GM12873 (cell line): ENCODE results near the gene SH3BGRL3.
A peak's percentile ranks its signal among the peaks of the same experiment; 100 is the strongest.

Source experiments
- TF ChIP-seq, protein P1 (sequence below): IDR thresholded peaks from 2 replicates; pipeline ENCODE4 v1.5.1; 2012; ENCODE audit warnings: low read depth, mild to moderate bottlenecking, moderate library complexity, low read length, control low read depth; ENCODE audit not compliant: insufficient read depth; ENCODE audit errors: missing control alignments

SH3BGRL3 gene

DNA sequence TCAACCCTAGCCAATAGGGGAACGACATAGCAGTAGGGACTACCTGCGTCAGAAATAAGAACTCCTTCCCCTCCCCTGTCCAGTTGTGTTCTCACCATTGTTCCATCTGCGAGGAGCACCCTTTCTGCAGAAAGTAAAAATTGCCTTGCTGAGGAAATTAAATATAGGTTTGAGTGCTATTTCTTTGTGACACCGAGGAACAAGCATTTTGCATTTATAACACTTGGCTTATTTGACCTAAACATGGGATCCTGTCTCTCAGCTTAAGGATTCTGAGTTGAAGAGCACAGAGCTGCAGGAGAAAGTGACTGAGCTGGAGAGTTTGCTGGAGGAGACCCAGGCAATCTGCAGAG, 10.7 kb upstream of the SH3BGRL3 start:
- TF ChIP-seq, protein P1, sequence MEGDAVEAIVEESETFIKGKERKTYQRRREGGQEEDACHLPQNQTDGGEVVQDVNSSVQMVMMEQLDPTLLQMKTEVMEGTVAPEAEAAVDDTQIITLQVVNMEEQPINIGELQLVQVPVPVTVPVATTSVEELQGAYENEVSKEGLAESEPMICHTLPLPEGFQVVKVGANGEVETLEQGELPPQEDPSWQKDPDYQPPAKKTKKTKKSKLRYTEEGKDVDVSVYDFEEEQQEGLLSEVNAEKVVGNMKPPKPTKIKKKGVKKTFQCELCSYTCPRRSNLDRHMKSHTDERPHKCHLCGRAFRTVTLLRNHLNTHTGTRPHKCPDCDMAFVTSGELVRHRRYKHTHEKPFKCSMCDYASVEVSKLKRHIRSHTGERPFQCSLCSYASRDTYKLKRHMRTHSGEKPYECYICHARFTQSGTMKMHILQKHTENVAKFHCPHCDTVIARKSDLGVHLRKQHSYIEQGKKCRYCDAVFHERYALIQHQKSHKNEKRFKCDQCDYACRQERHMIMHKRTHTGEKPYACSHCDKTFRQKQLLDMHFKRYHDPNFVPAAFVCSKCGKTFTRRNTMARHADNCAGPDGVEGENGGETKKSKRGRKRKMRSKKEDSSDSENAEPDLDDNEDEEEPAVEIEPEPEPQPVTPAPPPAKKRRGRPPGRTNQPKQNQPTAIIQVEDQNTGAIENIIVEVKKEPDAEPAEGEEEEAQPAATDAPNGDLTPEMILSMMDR, result no peak

DNA sequence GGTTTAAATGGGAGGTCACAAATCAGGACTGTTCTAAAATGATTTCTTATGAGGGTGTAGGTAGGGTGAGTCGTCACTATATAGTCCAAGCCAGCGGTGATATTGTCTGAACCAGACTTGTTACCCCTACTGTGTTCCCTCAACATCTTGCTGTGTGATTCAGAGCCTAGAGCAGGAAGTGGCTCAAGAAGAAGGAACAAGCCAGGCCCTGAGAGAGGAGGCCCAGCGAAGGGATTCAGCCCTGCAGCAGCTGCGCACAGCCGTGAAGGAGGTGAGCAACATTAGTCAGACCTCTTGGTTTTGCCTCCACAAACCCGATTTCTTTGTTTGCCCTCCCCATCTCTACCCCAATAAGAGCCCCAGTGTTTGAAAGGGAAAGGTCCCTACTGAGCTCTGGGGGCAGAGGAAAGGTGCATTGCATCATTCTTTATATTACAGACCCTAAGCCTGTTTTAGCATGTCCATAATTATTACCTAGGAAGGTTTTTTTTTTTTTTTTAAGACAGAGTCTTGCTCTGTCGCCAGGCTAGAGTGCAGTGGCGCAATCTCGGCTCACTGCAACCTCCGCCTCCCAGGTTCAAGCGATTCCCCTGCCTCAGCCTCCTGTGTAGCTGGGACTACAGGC, 5.0 kb upstream of the SH3BGRL3 start:
- TF ChIP-seq, protein P1, result no peak

DNA sequence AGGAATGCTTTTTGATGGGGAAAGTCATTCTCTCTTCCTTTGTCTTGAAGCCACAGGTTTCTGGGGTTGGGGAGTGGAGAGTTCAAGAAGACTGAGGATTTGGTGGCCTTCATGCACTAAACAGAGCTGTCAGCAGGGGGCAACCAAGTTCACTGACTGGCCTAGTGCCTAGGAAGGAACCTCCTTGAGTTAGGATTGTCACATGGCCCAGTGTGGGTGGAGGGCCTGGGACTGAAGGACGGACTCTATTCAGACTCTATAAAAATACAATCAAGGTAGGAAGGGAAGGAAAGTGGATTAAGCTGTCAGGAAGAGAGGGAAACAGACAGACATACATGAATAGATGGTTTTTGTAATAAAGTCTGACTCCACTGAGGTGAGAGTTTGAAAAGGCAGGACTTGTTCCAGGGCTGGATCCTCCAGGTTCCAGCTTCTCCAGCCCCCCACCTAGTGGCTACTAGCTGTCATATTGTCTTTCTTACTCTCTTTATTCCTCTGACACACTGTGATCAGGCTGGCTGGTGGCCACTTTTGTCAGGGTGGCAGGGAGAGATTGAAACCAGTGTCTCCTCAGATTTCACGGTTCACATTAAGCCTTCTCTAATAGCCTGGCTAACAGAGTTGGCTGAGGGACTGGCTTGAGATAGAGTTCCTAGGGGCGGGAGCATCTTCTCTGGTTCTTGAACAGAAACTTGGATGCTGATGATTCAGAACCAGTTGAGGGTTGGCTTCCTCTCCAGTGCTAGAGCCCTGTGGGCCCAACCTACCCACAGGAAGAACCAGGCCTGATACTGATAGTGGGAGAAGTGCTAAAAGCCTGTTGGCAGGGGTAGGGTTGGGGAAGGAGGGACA, 4.1 kb upstream of the SH3BGRL3 start:
- TF ChIP-seq, protein P1, result peak; percentile 90

DNA sequence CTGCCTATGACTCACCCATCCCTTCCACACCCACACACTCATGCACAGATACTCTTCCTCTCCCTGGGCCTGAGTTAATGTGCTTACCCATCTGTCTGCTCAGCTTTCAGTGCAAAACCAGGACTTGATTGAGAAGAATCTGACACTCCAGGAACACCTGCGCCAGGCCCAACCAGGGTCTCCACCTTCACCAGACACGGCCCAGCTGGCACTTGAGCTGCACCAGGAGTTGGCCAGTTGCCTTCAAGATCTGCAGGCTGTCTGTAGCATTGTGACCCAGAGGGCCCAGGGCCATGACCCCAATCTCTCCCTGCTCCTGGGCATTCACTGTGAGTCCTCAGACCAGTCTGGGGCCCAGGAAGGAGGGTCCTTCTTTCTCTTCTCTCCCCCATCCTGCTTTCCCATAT, 3.5 kb upstream of the SH3BGRL3 start:
- TF ChIP-seq, protein P1, result no peak

DNA sequence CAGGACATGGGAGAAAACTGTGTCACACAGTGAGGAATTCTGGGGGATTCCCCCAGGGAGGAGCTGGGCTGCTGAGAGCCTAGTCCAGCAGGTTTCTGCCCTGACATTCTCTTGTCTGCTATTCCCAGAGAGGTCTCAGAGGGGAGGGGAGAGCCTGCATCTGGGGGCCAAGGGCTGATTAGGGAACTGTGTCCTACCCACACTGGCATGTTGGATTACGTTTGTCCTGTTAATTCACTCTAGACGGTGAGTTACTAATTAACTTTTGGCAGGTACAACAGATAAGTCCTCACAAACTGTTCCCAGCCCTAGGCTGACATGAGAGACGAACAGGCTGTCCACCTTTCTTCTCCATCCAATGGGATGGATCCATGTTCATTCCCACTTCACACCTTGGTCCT, 2.6 kb upstream of the SH3BGRL3 start:
- TF ChIP-seq, protein P1, result no peak

DNA sequence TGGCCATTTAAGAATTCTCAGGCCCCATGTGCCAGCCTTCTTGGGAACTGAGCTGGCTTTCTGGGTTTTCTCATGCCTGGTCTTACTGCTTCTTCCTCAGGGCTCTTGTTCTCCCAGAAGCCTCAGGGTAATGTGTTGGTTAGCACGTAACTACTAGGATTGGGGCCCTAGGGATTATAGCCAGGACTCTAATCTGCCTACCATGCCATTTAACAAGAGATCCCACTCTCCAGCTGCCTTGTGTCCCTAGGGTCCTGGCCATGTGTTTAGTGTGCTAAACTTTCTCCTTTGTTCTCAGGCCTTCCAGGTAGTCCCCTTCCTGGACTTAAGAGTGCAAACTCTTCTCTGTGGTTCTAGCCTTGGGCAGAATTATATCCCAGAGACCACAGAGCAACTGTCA, 2.2 kb upstream of the SH3BGRL3 start:
- TF ChIP-seq, protein P1, result no peak

DNA sequence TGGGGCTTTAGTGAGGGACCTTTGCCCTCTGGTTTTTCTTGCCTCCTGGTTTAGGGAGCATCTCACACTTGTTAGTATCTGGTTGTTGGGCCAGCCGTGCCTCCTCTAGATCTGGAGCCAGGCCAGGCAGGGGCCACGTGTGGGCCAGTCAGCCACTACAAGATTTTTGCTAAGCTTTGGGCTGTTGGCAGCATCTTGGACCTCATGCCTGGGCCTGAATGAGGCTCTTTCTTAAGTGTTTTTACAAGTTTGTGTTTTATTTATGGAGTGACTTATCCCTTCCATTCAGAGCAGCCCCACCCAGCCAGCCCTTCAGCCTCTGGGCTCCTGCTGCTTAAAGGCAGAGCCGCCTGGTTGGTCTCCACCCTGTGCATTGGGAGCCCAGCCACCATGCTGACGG, 1.6 kb upstream of the SH3BGRL3 start:
- TF ChIP-seq, protein P1, result no peak
